CD4-positive, alpha-beta T cell treated with Interleukin-4 for 1 hour (primary cell): ENCODE results near the gene PPP1R9A.

Experiments used
- DNase-seq, 2 donors: peaks; one replicate each; pipeline ENCODE4 v3.0.0-alpha.2; 2020 to 2022

PPP1R9A gene

GRCh38 chr7:95209788-95210187, 302.4 kb downstream of the PPP1R9A start:
- DNase-seq, result no peak

DNA sequence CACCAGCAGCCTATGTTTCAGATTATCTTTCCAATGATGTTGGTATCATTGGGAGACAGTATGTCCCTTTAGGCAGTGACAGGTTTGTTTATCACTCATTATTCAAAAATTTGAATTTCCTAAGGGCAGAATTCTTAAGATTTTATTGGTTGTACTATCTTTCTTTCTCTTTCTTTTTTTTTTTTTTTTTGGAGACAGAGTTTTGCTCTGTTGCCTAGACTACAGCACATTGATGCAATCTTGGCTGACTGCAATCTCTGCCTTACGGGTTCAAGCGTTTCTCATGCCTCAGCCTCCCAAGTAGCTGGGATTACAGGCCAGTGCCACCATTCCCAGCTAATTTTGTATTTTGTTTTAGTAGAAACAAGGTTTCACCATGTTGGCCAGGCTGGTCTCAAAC, 305.8 kb downstream of the PPP1R9A start:
- DNase-seq, result no peak

DNA sequence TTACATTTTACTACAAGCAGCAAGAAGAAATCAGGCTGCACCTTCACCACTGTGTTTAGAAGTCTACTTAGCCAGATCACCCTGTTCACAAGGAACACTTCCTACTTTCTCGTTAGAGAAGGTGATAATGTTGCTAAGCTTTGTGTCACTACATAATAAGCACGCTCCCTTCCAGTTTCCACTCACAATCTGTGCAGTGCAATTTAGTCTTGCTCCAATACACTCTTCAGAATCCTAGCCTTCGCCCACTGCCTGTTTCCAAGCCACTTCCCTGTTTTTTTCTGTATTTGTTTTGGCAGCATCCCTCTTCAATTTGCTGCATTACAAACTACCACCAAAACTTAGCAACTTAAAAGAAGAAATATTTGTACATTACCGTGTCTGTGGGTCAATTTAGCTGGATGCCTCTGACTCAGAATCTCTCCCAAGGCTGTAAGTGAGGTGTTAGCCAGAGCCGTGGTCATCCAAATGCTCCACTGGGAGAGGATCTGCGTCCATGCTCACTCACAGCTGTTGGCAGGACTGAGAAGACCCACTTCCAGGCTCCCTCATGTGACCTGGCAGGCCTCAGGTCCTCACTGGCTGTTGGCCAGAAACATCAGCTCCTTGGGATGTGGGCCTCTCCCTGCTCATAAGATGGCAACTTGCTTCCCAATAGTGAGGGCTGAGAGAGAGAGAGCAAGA, 306.6 kb downstream of the PPP1R9A start:
- DNase-seq, result no peak

- DNase-seq, result no peak
Observed at GRCh38 chr7:95219721-95220120, 312.3 kb downstream of the PPP1R9A start.

DNA sequence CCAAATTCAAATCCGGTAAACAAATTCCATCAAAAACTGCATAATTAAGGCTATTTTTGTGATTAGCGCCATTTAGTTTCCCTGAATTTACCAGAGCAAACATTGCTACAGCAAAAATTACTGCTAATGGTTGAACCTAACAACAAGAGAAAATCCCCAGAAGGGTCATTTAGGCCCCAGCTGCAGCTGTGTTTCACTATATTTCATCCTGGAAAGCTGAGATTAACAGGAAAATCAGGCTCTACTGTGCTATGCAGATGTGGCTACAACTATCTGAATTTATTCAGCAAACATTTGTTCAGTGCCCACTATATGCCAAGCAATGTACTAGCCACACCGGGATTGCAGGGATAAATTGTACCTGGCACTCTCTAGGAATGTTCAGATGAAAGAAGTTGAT, 312.9 kb downstream of the PPP1R9A start:
- DNase-seq, result no peak

DNA sequence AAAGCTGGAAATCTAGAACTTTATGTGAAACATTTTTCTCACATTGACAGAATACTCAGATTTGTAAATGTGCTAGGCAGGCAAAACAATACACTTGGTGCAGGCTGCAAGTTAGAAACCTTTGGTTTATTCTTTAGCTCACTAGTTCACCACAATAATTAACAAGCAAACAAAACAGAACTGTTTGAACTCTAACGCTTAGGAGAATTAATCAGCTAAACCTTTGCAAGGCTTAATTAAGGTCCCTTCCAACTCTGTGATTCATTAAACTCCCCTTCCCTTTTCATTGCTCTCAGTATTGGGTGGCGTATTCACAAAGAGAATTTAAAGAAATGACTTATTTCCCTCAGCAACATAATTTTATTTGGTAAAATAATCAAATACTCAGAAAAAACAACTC, 317.9 kb downstream of the PPP1R9A start:
- no peak for DNase-seq

DNA sequence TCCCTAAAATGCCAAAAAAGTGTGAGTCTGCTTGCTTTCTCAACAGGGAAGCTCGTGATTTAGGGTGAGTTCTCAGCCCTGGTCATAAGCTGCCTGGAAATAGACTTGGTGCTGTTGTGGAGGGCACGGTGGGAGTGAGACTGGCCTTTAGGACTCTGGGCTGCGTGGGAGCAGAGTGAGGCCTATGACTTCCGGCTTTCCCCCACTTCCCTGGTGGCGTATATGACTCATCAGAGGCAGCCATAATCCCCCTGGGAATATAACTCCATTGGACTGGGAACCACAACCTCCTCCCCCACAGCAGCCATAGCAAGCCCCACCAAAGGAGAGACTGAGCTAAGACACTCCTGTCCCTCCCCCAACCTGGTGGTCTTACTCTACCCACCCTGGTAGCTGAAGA, 321.9 kb downstream of the PPP1R9A start:
- DNase-seq, result no peak

- DNase-seq, result no peak
Observed at GRCh38 chr7:95238252-95238943, 331.0 kb downstream of the PPP1R9A start.

- DNase-seq, result no peak
Observed at GRCh38 chr7:95240921-95241320, 333.5 kb downstream of the PPP1R9A start.

- no peak for DNase-seq
Observed at GRCh38 chr7:95242266-95242665, 334.9 kb downstream of the PPP1R9A start.

- no peak for DNase-seq
Observed at GRCh38 chr7:95244616-95245015, 337.2 kb downstream of the PPP1R9A start.

- DNase-seq, result no peak
Observed at GRCh38 chr7:95245828-95246500, 338.6 kb downstream of the PPP1R9A start.

DNA sequence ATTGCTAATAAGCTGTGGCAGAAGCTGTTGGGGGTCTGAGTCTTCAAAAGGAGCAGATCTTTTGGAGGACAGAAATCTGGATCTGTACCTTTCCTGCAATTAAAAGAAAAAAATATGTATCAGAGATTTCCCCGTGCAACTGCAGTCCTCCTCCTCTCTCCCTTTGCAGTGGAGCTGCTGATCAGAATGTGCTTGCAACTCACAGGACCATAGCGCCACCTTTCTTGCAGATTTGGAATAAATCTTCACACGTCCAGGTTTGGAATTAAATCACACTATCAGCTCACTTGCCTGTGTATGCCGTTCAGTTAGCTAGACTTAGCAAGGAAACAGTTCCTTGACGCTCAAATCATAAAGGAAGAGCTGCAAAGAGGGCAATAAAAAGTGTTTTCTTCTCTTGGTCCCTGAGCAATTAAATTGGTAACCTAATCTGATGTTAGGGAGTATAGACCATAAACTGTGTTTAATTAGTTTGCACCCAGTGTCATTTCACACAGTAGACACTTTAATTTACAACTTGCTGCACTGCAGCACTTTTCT, 339.5 kb downstream of the PPP1R9A start:
- DNase-seq, result peak in 1 of 2 donors; percentile 23

GRCh38 chr7:95250571-95250970, 343.2 kb downstream of the PPP1R9A start:
- DNase-seq, result no peak

GRCh38 chr7:95251966-95252365, 344.6 kb downstream of the PPP1R9A start:
- no peak for DNase-seq

GRCh38 chr7:95253986-95254385, 346.6 kb downstream of the PPP1R9A start:
- no peak for DNase-seq

- DNase-seq, result no peak
Observed at GRCh38 chr7:95255691-95256090, 348.3 kb downstream of the PPP1R9A start.

DNA sequence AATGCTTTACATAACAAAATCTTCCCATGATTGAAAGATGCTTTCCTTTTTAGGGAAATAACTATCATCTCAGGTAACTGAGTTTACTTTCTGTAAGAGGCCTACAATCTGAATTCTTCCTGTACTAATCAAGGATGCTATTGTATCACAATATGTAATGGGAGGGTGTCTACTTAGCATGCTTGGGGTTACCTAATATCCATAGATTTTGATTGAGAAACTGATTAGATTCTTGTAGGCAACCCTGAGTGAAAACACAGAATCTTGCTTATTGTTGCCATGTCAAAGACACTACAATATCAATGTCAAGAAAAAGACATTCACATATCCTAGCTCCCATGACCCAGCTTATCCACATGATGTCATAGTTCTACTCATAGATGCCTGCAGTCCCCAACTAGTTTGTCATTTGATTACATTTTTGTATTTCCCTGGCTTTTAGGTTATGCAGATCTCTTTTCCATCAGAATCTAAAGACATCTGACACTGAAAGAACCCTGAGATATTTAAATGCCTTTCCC, 354.6 kb downstream of the PPP1R9A start:
- DNase-seq, result no peak

DNA sequence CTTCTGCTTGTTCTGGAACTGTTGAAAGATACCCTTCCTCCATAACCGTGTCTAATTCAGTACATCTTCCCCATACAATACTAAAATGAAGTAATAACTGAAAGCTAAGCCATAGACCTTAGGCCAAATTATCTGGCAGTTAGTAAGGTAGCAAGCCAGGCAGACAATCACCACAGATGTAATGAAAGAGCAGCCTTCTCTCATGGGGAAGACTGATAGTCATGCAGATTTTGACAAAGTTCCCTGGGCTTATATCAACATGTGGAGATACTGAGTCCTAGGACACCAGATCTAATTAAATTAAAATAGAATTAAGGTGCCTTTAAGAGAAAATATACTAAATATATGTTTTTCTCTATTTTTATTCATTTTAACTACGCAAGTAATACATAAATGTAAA, 355.5 kb downstream of the PPP1R9A start:
- no peak for DNase-seq

DNA sequence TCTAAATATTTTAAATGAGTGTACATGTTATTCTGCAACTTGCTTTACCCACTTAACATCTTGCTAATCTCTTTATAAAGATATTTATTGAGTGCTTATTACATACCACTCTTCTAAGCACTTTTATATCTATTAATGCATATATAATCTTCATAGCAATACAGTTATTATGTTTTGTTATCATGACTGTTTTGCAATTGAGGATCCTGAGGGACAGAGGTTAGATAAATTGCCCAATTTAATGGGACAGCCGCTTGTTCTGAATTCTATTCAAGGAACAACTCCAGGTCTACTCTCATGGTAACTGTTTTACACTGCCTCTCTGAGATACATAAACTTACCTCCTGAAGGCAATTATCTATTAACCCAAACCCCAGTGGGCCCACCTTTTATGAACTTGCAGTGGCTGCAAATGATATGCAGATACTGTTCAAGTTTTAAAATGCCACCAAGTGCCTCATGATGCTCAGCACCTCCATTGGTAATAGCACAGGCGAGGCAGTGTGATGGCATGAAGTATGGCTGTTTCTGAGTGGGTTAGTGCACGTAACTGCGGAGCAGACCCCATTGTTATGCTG, 356.5 kb downstream of the PPP1R9A start:
- DNase-seq, result no peak

GRCh38 chr7:95264363-95264891, 357.0 kb downstream of the PPP1R9A start:
- DNase-seq, result no peak

DNA sequence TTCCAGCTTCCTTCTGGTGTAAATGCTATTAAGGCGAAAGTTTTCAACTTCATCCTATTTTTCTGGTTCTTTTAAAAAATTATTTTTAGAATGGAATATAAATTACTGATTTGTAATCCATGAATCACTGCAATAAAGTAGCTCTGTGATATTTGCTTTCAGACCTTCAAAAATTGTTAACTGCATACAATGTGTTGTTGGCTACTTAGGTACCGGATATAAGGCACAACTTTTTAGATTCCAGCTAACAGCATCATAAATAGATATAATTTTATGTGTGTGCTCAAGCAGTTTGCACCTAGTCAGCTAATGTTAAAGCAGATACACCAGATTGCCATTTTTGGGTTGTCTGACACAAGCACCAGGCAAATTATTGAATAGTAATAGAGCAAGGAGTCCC, 358.2 kb downstream of the PPP1R9A start:
- no peak for DNase-seq

DNA sequence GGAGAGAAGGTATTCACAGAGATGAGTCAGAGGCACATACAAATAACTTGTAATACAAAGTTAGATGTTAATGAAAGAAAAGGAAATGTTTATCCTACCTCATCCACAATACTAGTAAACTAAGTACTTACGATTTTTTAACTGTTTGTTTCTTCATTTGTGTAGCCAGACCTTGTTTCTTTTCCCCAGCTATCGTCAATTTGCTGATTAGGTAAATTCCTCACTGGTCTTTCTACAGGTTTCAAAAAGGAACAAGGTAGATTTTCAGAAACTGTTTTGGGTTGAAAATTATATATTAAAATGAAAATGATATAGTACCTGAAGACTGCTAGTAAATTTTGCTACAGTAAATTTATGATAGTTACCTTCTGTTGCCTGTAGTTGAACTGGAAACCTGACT, 360.4 kb downstream of the PPP1R9A start:
- DNase-seq, result no peak
